ENCODE results near the gene GLIPR1L2. TPM values are rescaled to one million over a fixed set of nuclear protein-coding genes. Genes with fewer than 3 reads are reported as not detected.
A peak's percentile ranks its signal among the peaks of the same experiment; 100 is the strongest.

The GLIPR1L2 gene
- total RNA-seq, 1 donor = 0.43 TPM

GRCh38 chr12:75389706-75390105 is 1.2 kb upstream of the GLIPR1L2 start:
- no peak for DNase-seq (ENCODE audit: low read depth)
- peak overlapping the region; percentile 7 for H3K4me3 ChIP-seq (ENCODE audit: low read depth, low read length)
- TF ChIP-seq, protein P1, sequence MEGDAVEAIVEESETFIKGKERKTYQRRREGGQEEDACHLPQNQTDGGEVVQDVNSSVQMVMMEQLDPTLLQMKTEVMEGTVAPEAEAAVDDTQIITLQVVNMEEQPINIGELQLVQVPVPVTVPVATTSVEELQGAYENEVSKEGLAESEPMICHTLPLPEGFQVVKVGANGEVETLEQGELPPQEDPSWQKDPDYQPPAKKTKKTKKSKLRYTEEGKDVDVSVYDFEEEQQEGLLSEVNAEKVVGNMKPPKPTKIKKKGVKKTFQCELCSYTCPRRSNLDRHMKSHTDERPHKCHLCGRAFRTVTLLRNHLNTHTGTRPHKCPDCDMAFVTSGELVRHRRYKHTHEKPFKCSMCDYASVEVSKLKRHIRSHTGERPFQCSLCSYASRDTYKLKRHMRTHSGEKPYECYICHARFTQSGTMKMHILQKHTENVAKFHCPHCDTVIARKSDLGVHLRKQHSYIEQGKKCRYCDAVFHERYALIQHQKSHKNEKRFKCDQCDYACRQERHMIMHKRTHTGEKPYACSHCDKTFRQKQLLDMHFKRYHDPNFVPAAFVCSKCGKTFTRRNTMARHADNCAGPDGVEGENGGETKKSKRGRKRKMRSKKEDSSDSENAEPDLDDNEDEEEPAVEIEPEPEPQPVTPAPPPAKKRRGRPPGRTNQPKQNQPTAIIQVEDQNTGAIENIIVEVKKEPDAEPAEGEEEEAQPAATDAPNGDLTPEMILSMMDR (IDR thresholded peaks at IDR 0.05; ENCODE audit: insufficient read depth, low read depth, low read length) = no peak

DNA sequence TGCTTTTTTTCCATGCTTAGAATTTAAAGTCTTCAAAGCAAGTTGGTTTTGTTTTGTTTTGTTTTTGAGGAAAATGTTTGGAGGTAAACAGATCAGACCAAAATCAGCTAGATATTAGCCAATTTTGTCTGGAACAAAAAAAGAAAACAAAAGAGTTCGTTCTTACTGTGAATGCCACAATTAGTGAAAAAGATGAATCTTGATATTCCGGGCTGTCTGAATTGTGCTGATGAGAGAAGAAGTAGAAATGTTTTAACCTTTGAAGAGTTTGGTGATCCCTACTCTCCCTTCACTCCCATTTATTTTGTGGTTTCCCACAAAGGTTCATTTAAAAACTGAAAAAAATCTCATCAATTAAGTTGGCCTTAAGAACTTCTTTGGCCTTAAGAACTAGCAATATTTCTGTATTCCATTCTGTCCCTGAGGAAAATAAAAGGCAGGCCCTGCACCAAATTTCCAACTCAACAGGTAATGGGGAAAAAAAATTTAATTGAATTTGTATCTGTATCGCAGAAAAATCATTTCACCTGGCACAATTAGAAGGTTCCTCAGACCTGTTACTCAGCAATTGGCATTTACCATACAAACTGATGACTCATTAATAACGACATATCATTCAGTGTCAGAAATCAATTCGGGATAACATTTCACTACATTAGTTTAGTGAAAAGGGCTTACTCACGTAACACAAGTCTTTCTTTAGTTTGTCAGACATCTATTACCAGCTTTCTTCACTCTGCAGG is 562 bp upstream of the GLIPR1L2 start:
- H3K4me3 ChIP-seq (ENCODE audit: low read depth, low read length) = peak overlapping the region; percentile 63
- TF ChIP-seq, protein P1 (IDR thresholded peaks at IDR 0.05; ENCODE audit: insufficient read depth, low read depth, low read length) = no peak
- no peak for DNase-seq (ENCODE audit: low read depth)

DNA sequence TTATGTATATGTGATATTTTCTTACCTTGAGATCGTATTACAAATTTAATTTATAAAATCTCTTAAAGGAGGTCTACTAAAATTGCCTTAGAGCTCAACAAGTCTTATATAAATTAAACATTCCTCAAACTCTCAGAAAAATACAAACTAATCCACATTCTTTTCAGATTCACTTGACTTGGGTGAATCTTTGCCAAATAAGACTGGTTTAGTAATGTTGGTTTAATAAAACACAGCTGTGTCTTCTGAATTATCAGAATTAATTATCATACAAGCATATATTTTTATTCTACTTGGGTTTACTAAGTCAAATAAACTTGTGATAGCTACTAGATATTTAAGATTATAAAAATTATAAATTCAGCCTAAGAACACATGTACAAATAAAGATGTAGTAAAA is 13.3 kb downstream of the GLIPR1L2 start:
- DNase-seq (ENCODE audit: low read depth) = no peak
- no peak overlapping the region for H3K4me3 ChIP-seq (ENCODE audit: low read depth, low read length)
- TF ChIP-seq, protein P1 (IDR thresholded peaks at IDR 0.05; ENCODE audit: insufficient read depth, low read depth, low read length) = no peak

- TF ChIP-seq, protein P1 (IDR thresholded peaks at IDR 0.05; ENCODE audit: insufficient read depth, low read depth, low read length) = no peak
- H3K4me3 ChIP-seq (ENCODE audit: low read depth, low read length) = no peak overlapping the region
- DNase-seq (ENCODE audit: low read depth) = no peak
Measured at GRCh38 chr12:75407683-75408082, 16.8 kb downstream of the GLIPR1L2 start.

DNA sequence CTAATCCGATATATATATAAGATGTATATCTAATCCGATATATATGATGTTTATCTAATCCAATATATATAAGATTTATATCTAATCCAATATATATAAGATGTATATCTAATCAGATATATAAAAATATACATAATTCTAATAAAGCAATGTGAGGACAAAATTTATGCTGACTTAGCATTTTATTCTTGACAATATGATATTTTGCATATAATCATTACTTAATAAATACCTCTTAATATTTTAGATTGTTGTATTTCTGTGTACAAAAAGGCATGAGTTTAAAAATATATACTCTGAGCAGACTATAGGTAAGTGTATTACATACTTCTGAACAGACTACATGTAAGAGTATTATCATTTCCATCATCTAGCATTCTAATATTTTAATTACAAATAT is 18.9 kb downstream of the GLIPR1L2 start:
- TF ChIP-seq, protein P1 (IDR thresholded peaks at IDR 0.05; ENCODE audit: insufficient read depth, low read depth, low read length) = no peak
- no peak overlapping the region for H3K4me3 ChIP-seq (ENCODE audit: low read depth, low read length)
- no peak for DNase-seq (ENCODE audit: low read depth)

- H3K4me3 ChIP-seq (ENCODE audit: low read depth, low read length) = no peak overlapping the region
- TF ChIP-seq, protein P1 (IDR thresholded peaks at IDR 0.05; ENCODE audit: insufficient read depth, low read depth, low read length) = no peak
- DNase-seq (ENCODE audit: low read depth) = peak; percentile 19
Measured at GRCh38 chr12:75414671-75415070, 23.8 kb downstream of the GLIPR1L2 start.

DNA sequence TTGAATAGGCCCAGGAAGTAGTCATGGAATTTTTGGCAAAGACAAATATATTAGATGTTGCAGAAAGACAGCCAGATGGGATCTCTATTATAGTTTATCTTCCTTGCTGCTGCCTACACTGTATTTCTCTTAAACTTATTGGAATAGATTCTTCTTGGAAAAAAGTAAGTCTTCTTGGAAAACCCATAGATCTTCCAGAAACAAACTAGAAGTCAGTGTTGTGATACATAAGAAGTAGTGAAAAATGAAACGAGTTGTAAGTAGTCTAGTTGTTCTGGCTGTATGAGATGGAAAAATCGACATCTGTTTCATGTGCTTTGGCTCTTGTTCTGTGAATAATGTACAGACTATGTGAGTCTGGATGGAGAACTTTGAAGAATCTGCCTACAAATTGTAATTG is 29.0 kb downstream of the GLIPR1L2 start:
- H3K4me3 ChIP-seq (ENCODE audit: low read depth, low read length) = no peak overlapping the region
- DNase-seq (ENCODE audit: low read depth) = no peak
- TF ChIP-seq, protein P1 (IDR thresholded peaks at IDR 0.05; ENCODE audit: insufficient read depth, low read depth, low read length) = no peak

Measured in fibroblast of villous mesenchyme (primary cell).